ENCODE measurements around the gene EPHB3.

- TF ChIP-seq CTCF (IDR thresholded peaks at IDR 0.05) (no peak), POLR2AphosphoS5 (IDR thresholded peaks at IDR 0.05; ENCODE audit: low read depth, low read length) (no peak), REST (IDR thresholded peaks at IDR 0.05; ENCODE audit: insufficient read depth in 1 of 2, low read depth in 2 of 2, low read length in 1 of 2) (no peak)
Observed at GRCh38 chr3:184601576-184602371, 40.2 kb downstream of the EPHB3 start.

All from Panc1 (cell line).